ENCODE results near the gene KIAA1755.
"Not testable (repeated sequence)": the region's sequence is repeated elsewhere in the genome, so short reads cannot be mapped to it uniquely, and the experiment has no call there.

KIAA1755 gene

GRCh38 chr20:38261054-38261390 lies 487 bp upstream of the KIAA1755 start:
- DNase-seq (ENCODE audit: low read depth) = no peak
- TF ChIP-seq CTCF (conservative IDR thresholded peaks at IDR 0.05; ENCODE audit: low read depth, low read length) = no peak
- H3K4me3 ChIP-seq (ENCODE audit: low read length) = peak overlapping the region; percentile 14

- peak overlapping the region; percentile 24 for H3K4me3 ChIP-seq (ENCODE audit: low read length)
- no peak for TF ChIP-seq CTCF (conservative IDR thresholded peaks at IDR 0.05; ENCODE audit: low read depth, low read length)
- DNase-seq (ENCODE audit: low read depth) = no peak
Measured at GRCh38 chr20:38260025-38260377, 534 bp downstream of the KIAA1755 start.

GRCh38 chr20:38258545-38259215 lies 1.9 kb downstream of the KIAA1755 start:
- no peak for DNase-seq (ENCODE audit: low read depth)
- no peak for TF ChIP-seq CTCF (conservative IDR thresholded peaks at IDR 0.05; ENCODE audit: low read depth, low read length)
- H3K4me3 ChIP-seq (ENCODE audit: low read length) = no peak overlapping the region

GRCh38 chr20:38256966-38257365 lies 3.6 kb downstream of the KIAA1755 start:
- no peak overlapping the region for H3K4me3 ChIP-seq (ENCODE audit: low read length)
- no peak for TF ChIP-seq CTCF (conservative IDR thresholded peaks at IDR 0.05; ENCODE audit: low read depth, low read length)
- DNase-seq (ENCODE audit: low read depth) = no peak

GRCh38 chr20:38256021-38256420 lies 4.5 kb downstream of the KIAA1755 start:
- H3K4me3 ChIP-seq (ENCODE audit: low read length) = no peak overlapping the region
- TF ChIP-seq CTCF (conservative IDR thresholded peaks at IDR 0.05; ENCODE audit: low read depth, low read length) = no peak
- no peak for DNase-seq (ENCODE audit: low read depth)

- DNase-seq (ENCODE audit: low read depth) = no peak
- no peak overlapping the region for H3K4me3 ChIP-seq (ENCODE audit: low read length)
- no peak for TF ChIP-seq CTCF (conservative IDR thresholded peaks at IDR 0.05; ENCODE audit: low read depth, low read length)
Measured at GRCh38 chr20:38255393-38255792, 5.1 kb downstream of the KIAA1755 start.

- not testable (repeated sequence) for H3K4me3 ChIP-seq (ENCODE audit: low read length); DNase-seq (ENCODE audit: low read depth)
Measured at GRCh38 chr20:38254621-38255020, 5.9 kb downstream of the KIAA1755 start.

GRCh38 chr20:38253571-38253970 lies 7.0 kb downstream of the KIAA1755 start:
- DNase-seq (ENCODE audit: low read depth) = no peak
- TF ChIP-seq CTCF (conservative IDR thresholded peaks at IDR 0.05; ENCODE audit: low read depth, low read length) = no peak

More at GRCh38 chr20:38253571-38253970, 7.0 kb downstream of the KIAA1755 start:
- H3K4me3 ChIP-seq (ENCODE audit: low read length) = no peak overlapping the region

Data from retinal pigment epithelial cell (primary cell).